GM19023 (cell line): Measurements from ENCODE around the gene ILDR1.

Experiments
- ATAC-seq: cut with Tn5 transposase; IDR thresholded peaks from one replicate; pipeline ENCODE4 v1.9.1; 2021; ENCODE audit warnings: mild to moderate bottlenecking, moderate library complexity; ENCODE audit not compliant: unreplicated experiment

Gene ILDR1

GRCh38 chr3:122021037-122021436, 1.0 kb downstream of the ILDR1 start:
- ATAC-seq = no peak

- ATAC-seq = no peak
These were observed 2.6 kb downstream of the ILDR1 start for GRCh38 chr3:122019493-122019892.

DNA sequence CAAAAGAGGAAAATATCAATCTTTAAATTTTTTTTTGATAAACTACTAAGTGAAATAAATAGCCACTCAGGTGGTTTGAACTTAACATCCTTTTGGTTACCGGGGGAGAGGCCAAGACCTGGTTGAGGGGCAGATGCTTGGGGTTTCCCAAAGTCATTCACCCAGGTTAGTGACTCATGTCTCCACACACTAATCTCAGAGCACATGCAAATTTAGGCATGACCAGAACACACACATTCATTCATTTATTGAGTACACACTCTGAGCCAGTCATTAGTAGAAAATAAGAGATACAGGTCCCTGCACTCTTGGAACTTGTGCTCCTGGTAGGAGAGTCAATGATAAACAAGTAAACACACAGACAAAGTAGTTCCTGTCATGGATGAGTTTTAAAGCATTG, 7.3 kb downstream of the ILDR1 start:
- ATAC-seq = peak; percentile 82

DNA sequence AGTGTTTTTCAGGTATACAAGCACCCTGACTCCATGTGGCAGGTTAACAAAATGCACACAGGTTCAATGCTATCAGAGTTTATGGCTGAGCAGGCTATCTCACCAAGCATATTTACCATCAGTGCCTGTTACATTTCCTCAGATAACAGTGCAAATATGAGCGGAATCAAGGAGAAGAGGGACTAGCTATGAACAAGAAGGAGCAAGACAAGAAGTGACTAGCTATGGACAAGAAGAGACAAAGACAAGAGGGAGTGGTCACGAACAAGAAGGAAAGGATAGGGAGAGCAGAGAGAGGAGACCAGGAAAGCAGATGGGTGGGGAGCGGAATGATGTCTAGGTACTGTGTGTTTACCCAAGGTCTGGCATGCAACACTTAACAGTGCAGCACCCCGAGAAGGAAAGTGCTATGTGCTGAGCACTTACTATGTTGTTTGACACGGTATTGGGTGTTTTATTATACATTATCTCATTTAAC, 8.6 kb downstream of the ILDR1 start:
- ATAC-seq = no peak

DNA sequence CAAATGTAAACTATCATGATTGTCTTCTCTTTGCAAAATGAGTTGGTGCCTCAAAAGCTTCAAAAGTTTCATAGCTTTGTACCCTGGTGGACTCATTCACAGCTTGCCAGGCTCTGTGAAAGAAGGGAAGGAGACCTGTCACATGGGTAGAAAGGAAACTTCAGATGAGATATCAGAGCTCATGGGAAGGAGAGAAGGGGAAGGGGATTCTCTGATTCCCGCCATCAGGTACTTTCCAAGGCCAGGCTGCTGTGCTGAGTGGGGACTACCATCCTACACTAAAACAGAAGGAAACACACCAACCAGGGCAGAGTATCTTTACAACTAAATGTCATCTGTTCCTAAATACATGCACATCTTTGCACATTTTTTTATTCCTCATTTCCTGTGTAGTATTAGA, 9.2 kb downstream of the ILDR1 start:
- no peak for ATAC-seq

GRCh38 chr3:122011396-122011795, 10.7 kb downstream of the ILDR1 start:
- ATAC-seq = no peak

- ATAC-seq = no peak
These were observed 11.5 kb downstream of the ILDR1 start for GRCh38 chr3:122010506-122010905.

DNA sequence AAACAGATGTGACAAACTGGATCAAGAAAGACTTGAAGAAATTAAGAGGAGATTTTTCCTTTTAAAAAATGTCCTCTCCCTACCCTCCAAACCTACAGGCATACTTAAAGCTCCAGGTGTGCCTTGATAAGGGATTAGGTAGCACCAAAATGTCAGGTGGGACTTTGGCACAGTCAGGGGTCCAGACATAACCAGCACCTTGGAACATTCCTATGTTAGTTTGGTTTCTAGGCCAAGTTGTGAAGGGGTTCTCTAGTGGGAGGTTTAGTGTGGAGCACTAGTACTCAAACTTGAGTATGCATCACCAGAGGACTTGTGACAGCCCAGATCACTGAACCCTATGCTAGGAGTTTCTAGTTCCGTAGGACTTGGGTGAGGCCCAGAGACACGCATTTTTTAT, 13.9 kb downstream of the ILDR1 start:
- no peak for ATAC-seq

- no peak for ATAC-seq
These were observed 15.8 kb downstream of the ILDR1 start for GRCh38 chr3:122006267-122006666.

GRCh38 chr3:122004991-122005565, 17.0 kb downstream of the ILDR1 start:
- ATAC-seq = peak; percentile 45

DNA sequence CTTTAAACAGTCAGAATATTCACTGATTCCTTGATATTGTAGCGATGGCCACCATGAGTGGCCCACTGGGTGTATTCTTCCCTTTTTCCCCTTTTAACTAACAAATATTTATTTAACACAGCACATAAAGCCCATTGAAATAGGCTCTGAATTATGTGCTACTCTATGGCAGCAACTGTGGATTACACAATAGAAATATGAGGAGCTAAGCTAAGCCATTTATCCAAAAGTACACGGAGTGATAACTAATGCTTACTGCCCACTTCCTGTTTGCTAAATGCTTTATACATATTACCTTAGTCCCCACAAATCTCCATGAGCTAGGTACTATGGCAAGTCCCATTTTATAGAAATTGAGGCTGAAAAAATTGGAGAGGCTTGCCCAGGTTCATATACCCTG, 17.9 kb downstream of the ILDR1 start:
- ATAC-seq = no peak

DNA sequence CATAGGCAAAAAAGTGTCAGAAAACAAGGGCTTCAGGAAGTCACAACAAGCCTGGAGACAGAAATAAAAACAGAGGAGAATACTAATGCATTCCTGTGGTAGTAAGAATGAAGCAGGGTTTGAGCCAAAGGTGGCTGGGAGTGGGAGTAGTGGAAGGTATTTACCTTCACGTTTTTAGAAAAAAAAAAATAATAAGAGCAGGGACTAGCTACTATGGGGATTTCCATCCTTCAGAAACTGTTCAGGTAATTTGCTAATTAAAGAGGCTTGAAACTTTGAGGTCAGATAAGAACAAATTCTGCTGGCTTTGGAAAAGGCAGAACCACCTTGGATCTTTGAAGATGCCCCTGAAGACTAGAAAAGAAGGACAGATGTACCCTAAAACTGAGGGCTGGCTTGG, 18.4 kb downstream of the ILDR1 start:
- ATAC-seq = no peak

DNA sequence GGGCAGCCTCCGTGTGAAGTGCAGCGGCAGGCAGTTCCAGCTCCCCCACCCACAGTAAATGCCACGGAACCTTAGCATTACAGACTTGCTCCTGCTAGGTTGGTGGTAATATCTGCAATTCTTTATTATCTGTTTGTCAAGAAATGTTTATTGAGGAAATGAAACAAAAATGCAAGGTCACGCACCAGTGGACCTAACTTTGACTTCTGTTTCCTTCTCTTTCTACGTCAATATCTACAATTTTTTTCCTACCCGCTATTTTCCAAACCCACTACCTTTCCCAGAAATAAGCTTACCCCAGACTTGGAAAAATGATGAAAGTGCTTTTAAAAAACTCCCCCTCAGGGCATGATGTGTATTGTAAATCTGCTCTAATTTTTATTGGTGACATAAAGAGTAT, 18.9 kb downstream of the ILDR1 start:
- no peak for ATAC-seq

- ATAC-seq = no peak
These were observed 19.4 kb downstream of the ILDR1 start for GRCh38 chr3:122002611-122003010.

DNA sequence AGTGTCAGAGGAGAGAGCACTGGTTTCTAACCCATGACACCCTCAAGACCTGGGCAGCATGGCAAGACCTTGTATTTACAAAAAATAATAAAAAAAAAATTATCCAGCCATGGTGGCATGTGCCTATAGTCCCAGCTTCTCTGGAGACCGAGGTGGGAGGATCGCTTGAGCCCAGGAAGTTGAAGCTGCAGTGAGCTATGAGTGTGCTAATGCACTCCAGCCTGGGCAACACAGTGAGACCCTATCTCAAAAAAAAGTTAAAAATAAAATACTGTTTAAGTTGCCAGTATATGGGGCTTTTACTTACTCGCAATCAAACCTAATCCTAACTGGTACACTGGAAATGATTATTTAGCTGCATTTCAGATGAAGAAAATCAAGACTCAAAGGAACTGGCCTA, 20.2 kb downstream of the ILDR1 start:
- no peak for ATAC-seq

- no peak for ATAC-seq
These were observed 21.0 kb downstream of the ILDR1 start for GRCh38 chr3:122000936-122001605.

DNA sequence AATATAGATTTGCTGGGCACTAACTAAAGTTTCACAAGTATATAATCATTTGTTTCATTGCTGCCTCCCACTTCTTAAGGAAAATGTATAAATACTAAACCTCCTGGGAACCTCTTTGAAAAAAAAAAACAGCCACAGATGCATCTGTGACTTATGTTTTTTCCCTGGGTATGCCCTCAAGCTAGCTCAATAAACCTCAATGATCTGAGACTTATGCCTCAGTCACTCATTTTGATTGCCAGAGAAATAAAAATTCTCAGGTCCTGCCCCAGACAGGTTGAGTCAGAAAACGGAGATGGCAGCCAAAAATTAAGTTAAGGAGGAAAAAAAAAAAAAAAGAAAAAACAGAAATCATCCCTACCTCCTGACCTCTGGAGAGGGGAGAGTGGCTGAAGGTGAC, 22.1 kb downstream of the ILDR1 start:
- ATAC-seq = no peak

- peak; percentile 16 for ATAC-seq
These were observed 23.2 kb downstream of the ILDR1 start for GRCh38 chr3:121998611-121999473.

GRCh38 chr3:121998030-121998580, 23.9 kb downstream of the ILDR1 start:
- ATAC-seq = peak; percentile 47

GRCh38 chr3:121997372-121997771, 24.7 kb downstream of the ILDR1 start:
- no peak for ATAC-seq

DNA sequence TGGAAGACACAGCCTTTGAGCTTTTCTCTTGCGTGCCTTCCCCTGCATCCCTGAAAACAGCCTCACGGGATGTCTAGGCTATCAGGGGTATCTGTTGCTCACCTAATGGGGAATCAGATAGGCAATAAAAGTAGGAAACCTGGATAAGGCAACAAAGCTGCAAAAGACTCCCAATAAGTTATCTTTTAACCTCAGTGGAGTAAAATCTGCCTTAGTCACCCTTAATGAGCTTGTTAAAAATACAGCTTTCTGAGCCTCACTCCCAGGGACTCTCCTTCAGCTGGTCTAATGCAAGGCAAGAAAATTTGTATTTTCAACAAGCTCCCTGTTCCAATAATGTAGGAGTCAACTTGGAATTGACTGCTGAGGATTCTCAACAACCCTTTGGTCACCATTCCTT, 25.6 kb downstream of the ILDR1 start:
- no peak for ATAC-seq
